BLaER1 (cell line): Measurements from ENCODE around the gene PRKD2.
"Not testable (repeated sequence)": the region's sequence is repeated elsewhere in the genome, so short reads cannot be mapped to it uniquely, and the experiment has no call there.

ENCODE experiments used
- H3K27ac ChIP-seq: shearing (Covaris generic); formaldehyde crosslinking; 2 replicates; pipeline ENCODE4 v1.8.1; 2022
- H3K27me3 ChIP-seq: shearing (Covaris generic); formaldehyde crosslinking; 2 replicates; pipeline ENCODE4 v1.8.1; 2022
- H3K36me3 ChIP-seq: shearing (Covaris generic); formaldehyde crosslinking; 2 replicates; pipeline ENCODE4 v1.8.1; 2022
- H3K4me1 ChIP-seq: shearing (Covaris generic); formaldehyde crosslinking; 2 replicates; pipeline ENCODE4 v1.8.1; 2022
- H3K4me2 ChIP-seq: shearing (Covaris generic); formaldehyde crosslinking; 2 replicates; pipeline ENCODE4 v1.8.1; 2022
- H3K4me3 ChIP-seq: shearing (Covaris generic); formaldehyde crosslinking; 2 replicates; pipeline ENCODE4 v1.8.1; 2022
- H3K9ac ChIP-seq: shearing (Covaris generic); formaldehyde crosslinking; 2 replicates; pipeline ENCODE4 v1.8.1; 2022
- H3K9me3 ChIP-seq: shearing (Covaris generic); formaldehyde crosslinking; 2 replicates; pipeline ENCODE4 v1.8.1; 2022
- H4K20me1 ChIP-seq: shearing (Covaris generic); formaldehyde crosslinking; 2 replicates; pipeline ENCODE4 v1.8.1; 2022
- Cebpa-rat ChIP-seq: shearing (Covaris generic); IDR thresholded peaks from 2 replicates; pipeline ENCODE4 v1.8.1; 2022

The PRKD2 gene

DNA sequence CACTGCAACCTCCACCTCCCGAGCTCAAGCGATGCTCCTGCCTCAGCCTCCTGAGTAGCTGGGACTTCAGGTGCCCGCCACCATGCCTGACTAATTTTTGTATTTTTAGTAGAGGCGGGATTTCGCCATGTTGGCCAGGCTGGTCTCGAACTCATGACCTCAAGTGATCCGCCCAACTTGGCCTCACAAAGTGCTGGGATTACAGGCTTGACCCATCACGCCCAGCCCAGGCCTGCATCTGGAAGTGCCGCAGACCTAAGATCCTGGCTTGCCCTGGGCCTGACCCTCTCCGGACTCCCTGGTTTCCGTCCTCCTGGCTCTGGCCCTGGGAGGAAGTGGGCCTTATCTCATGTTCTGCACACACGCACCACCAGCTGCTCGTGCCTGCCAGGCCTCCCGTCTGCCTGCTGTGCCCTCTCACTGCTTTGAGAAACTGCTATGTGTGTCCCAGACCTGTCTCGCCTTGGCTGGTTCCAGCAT is 87.3 kb downstream of the PRKD2 start:
- no peak for TF ChIP-seq Cebpa-rat

DNA sequence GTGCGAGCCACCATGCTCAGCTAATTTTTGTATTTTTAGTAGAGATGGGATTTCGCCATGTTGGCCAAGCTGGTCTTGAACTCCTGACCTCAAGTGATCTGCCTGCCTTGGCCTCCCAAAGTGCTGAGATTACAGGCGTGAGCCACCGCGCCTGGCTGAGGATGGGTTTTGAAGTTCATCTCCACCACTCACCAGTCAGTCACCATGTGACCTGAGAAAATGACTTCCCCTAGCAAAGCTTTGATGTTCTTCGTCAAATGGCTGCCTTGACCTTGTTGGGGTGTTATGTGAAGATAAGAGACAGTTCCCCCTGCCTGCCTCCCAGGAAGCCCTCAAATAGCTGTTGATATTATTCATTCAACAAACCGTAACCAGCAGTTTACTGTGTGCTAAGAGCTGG is 87.9 kb downstream of the PRKD2 start:
- Histone ChIP-seq H3K4me2 (peak overlapping the region; percentile 9; the same call in 1 of the 2 replicates), H3K4me1 (peaks cover 77% of the 10 kb centered on the region)
- H3K27ac ChIP-seq, H3K27me3 ChIP-seq, H3K9ac ChIP-seq, H3K4me3 ChIP-seq, H3K36me3 ChIP-seq, H3K9me3 ChIP-seq, H4K20me1 ChIP-seq: not testable (repeated sequence)

More for the DNA sequence above, 87.3 kb downstream of the PRKD2 start:
- H3K4me1 ChIP-seq, result peaks cover 74% of the 10 kb centered on the region
- H3K27me3 ChIP-seq, result peaks cover 11% of the 10 kb centered on the region
- H3K36me3 ChIP-seq, result no peaks in the 10 kb centered on the region
- H3K4me3 ChIP-seq, result no peak overlapping the region
- H4K20me1 ChIP-seq, result no peaks in the 10 kb centered on the region
- H3K9me3 ChIP-seq, result no peaks in the 10 kb centered on the region
- 0 out of 2 replicates have a peak overlapping the region, but pooled peaks have one; percentile 8 for H3K27ac ChIP-seq
- H3K9ac ChIP-seq, result no peak overlapping the region
- H3K4me2 ChIP-seq, result peak overlapping the region; percentile 9; the same call in 1 of the 2 replicates

DNA sequence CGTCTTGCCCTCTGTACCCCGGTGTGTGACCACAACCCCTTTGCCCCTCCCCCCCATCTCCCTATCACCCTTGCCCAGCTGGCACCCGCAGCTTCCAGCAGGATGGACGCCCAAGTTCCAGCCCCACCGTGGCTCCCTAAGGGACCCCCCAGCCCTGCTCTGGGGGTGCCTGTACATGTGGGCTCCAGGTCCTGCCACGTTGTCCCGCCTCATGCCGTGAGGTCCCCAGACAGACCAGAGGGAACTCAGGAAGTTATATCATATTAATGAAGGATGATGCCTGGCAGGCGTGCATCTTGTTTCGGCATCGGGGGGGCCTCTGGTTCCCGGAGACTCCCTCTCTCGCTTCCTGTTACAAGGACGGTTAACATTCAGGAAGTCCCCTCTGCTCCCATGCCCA is 90.5 kb downstream of the PRKD2 start:
- peak overlapping the region; percentile 80 for H3K4me2 ChIP-seq
- H3K4me3 ChIP-seq, result 0 out of 2 replicates have a peak overlapping the region, but pooled peaks have one; percentile 15
- peak overlapping the region; percentile 77 for H3K27ac ChIP-seq
- peaks cover 83% of the 10 kb centered on the region for H3K4me1 ChIP-seq
- H3K27me3 ChIP-seq, result no peaks in the 10 kb centered on the region
- H3K36me3 ChIP-seq, result no peaks in the 10 kb centered on the region
- peak overlapping the region; percentile 61; the same call in 1 of the 2 replicates for H3K9ac ChIP-seq
- H3K9me3 ChIP-seq, result no peaks in the 10 kb centered on the region
- no peaks in the 10 kb centered on the region for H4K20me1 ChIP-seq
- no peak for TF ChIP-seq Cebpa-rat

DNA sequence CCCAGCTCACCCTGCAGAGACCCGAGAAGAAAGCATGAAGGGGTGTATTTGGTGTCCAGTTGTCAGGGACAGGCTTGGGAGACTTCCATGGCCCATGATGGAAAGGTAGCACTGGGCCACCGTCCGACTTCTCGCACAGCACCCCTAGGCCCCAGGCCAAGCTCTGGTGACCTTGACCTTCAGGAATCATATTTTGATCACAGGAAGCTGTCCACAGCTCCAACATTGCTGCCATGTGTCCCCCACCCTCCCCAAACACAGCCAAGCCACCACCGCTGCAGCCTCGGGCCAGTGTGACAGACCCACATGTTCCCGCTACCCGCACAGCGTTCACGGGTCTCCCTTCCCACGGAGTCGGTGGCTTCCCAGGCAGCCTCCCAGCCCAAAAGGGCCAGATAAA is 91.2 kb downstream of the PRKD2 start:
- Histone ChIP-seq H3K36me3 (no peaks in the 10 kb centered on the region), H3K4me2 (peak overlapping the region; percentile 80), H3K9ac (no peak overlapping the region; the same call in 1 of the 2 replicates), H3K27me3 (no peaks in the 10 kb centered on the region), H3K27ac (peak overlapping the region; percentile 77), H3K4me1 (peaks cover 83% of the 10 kb centered on the region), H4K20me1 (no peaks in the 10 kb centered on the region), H3K4me3 (no peak overlapping the region), H3K9me3 (no peaks in the 10 kb centered on the region)
- TF ChIP-seq Cebpa-rat, result no peak

DNA sequence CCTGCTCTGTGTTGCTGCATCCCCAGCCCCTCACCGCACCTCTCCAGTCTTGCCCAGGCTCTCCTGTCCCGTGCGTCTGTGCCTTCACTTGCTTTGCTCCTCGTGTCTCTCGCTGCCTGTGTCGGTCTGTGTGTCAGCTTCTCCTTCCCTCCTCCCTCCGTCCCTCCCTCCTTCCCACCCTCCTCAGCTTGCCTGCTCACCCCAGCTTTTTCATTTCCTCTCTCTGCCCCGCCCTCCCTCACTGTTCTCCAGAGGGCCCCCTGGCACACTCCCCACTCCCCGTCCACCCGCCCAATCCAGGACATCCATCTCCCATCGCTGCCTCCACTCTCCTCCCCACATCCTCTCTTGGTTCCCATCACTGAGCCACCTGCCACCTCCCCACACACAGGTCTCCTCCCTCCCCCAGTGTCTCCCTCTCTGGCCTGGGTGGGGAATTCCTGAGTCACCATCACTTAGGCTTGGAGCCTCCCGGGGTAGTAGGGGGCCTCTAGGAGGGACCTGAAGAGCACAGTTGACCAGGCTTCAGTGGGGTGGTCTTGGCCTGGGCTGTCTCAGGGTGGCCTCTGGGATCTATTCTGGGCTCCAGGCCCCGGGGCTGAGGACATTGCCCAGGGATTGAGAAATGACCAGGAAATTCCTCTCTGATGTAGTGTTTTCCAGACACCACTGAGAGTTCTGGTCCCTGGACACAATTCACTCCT is 91.8 kb downstream of the PRKD2 start, which contains the start of gene PTGIR:
PTGIR (minus strand) TSS at position 132 of the 704 bp plus-strand sequence. CDS start 864 bp downstream, outside the sequence.
- no peak for TF ChIP-seq Cebpa-rat
- no peaks in the 10 kb centered on the region for H4K20me1 ChIP-seq
- H3K27me3 ChIP-seq, result no peaks in the 10 kb centered on the region
- peak within 1 kb of the TSS; percentile 77 for H3K27ac ChIP-seq
- no peaks in the 10 kb centered on the region for H3K36me3 ChIP-seq
- no peaks in the 10 kb centered on the region for H3K9me3 ChIP-seq
- peaks cover 87% of the 10 kb centered on the region for H3K4me1 ChIP-seq
- peak within 1 kb of the TSS; percentile 48; the same call in 1 of the 2 replicates for H3K9ac ChIP-seq
- peak within 1 kb of the TSS; percentile 80 for H3K4me2 ChIP-seq
- H3K4me3 ChIP-seq, result 0 out of 2 replicates have a peak within 1 kb of the TSS, but pooled peaks have one; percentile 11
